Keratinocyte (primary cell): ENCODE results near the gene GANC.

Experiments
- EZH2 ChIP-seq: IDR thresholded peaks from one replicate; pipeline ENCODE4 v1.6.1; 2012; ENCODE audit warnings: inconsistent platforms, mild to moderate bottlenecking, low read length, moderate library complexity
- TF ChIP-seq, protein P1 (sequence below), 3 experiments: IDR thresholded peaks in 1 of 3; conservative IDR thresholded peaks in 1 of 3; optimal IDR thresholded peaks in 1 of 3; 2 replicates in 2 of 3; 3 replicates in 1 of 3; pipeline versions ENCODE3 to v1.5.1; 2011; ENCODE audit warnings: low read length in 3 of 3, mild to moderate bottlenecking in 3 of 3, moderate library complexity in 2 of 3, control low read depth in 1 of 3, inconsistent platforms in 1 of 3; ENCODE audit not compliant: insufficient read depth in 2 of 3; ENCODE audit errors: extremely low read depth in 1 of 3

DNA sequence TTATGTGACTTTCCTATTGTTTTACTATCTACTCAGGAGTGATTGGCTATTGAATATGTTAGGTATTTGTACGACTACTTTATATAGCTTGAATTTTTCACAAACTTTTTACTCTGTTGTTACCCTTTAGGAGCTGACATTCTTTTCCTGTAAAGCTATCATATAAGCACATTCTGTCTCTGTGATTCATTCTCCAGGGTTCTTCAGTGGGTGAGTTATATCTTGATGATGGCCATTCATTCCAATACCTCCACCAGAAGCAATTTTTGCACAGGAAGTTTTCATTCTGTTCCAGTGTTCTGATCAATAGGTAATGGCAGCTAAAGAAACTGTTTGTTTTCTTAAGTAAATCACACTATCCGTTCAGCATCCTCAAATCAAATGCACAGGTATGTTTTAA is 76.2 kb downstream of the GANC start:
- TF ChIP-seq, protein P1, sequence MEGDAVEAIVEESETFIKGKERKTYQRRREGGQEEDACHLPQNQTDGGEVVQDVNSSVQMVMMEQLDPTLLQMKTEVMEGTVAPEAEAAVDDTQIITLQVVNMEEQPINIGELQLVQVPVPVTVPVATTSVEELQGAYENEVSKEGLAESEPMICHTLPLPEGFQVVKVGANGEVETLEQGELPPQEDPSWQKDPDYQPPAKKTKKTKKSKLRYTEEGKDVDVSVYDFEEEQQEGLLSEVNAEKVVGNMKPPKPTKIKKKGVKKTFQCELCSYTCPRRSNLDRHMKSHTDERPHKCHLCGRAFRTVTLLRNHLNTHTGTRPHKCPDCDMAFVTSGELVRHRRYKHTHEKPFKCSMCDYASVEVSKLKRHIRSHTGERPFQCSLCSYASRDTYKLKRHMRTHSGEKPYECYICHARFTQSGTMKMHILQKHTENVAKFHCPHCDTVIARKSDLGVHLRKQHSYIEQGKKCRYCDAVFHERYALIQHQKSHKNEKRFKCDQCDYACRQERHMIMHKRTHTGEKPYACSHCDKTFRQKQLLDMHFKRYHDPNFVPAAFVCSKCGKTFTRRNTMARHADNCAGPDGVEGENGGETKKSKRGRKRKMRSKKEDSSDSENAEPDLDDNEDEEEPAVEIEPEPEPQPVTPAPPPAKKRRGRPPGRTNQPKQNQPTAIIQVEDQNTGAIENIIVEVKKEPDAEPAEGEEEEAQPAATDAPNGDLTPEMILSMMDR (optimal IDR thresholded peaks at IDR 0.05 in 1 of 3, IDR thresholded peaks at IDR 0.05 in 1 of 3, conservative IDR thresholded peaks at IDR 0.05 in 1 of 3; ENCODE audit: extremely low read depth in 1 of 3, insufficient read depth in 2 of 3, low read length in 3 of 3), result no peak
- TF ChIP-seq EZH2, result no peak
